Adrenal gland (tissue), 5 donors: Measurements from ENCODE around the gene SORCS3.

Experiments used
- CTCF ChIP-seq, 6 experiments: fragments of 450-650 bp in 4 of 6; fragments of 200-600 bp in 2 of 6; sonication (generic) in 1 of 6; IDR thresholded peaks; 1 replicate in 5 of 6; 2 replicates in 1 of 6; pipeline versions ENCODE4 v1.5.1 to v1.8.0; 2016 to 2021; ENCODE audit warnings: antibody characterized with exemption in 6 of 6, mild to moderate bottlenecking in 2 of 6, moderate library complexity in 1 of 6
- POLR2A ChIP-seq, 2 donors: fragments of 450-650 bp; IDR thresholded peaks; one replicate each; pipeline ENCODE4 v1.6.1; 2017; ENCODE audit warnings: antibody characterized with exemption in 2 of 2, mild to moderate bottlenecking in 2 of 2, moderate library complexity in 1 of 2
- donor health status: DM: no; HTN: no; CAD: no.

GRCh38 chr10:105161149-105161548, 520.1 kb downstream of the SORCS3 start:
- TF ChIP-seq CTCF (IDR thresholded peaks at IDR 0.05) (no peak), POLR2A (IDR thresholded peaks at IDR 0.05) (no peak)
